Ishikawa (cell line): ENCODE measurements around the gene RABAC1.

Experiments
- RAD21 ChIP-seq: IDR thresholded peaks from 2 replicates; pipeline ENCODE4 v1.6.1; 2012; ENCODE audit warnings: low read depth
- YY1 ChIP-seq: IDR thresholded peaks from 2 replicates; pipeline ENCODE4 v1.6.1; 2012; ENCODE audit warnings: low read depth
- ZBTB7A ChIP-seq: IDR thresholded peaks from 2 replicates; pipeline ENCODE4 v1.6.1; 2012; ENCODE audit warnings: low read depth

DNA sequence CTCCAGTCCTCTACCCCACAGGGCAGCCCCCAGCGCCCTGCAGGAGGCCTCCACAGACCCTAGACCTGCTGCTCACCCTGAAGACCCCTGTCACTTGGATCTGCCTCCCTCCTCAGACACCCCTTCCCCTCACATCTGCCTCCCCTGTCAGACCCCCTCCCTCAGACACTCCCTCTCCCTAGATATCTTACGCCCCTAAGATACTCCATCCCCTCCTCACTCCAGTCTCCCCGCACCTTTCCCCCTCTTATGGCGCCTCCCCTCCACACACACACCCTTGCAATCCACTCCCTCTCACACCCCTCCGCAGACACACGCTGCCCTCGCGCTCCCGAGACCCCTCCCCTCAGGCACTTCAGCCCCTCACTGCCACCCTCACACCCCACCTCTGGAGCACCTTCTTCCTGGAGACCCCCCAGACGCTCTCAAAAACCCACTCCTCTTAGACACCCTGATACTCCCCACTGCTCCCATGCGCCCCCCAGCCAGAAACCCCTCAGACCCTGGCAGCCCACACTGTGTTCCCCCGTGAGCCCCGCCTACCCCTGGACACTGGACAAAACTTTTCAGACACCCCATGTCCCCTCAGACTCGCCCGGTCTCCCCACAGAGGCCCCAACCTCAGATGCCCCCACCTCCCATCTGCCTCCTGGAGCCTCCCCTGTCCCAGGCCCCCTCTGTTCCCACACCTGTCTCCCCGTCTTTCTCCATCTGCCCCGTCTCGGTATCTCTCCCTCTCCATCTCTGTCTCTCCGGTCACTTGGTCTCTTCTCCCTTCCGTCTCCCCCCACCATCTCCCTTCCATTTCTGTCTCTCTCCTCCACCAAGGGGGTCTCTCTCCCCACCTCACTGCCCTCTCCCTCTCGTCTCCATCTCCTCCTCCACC is 45.3 kb downstream of the RABAC1 start:
- TF ChIP-seq YY1: no peak
- peak; percentile 17; the same call in 1 of the 2 replicates for TF ChIP-seq ZBTB7A
- no peak for TF ChIP-seq RAD21
